K562 (cell line): Measurements from ENCODE around the gene PMFBP1. TPM values are rescaled to one million over a fixed set of nuclear protein-coding genes. Genes with fewer than 3 reads are reported as not detected.

Experiments
- ATAC-seq: fragments of 200-7000 bp; cut with Tn5 transposase; 3 replicates; pipeline ENCODE4 v1.9.1; 2020; ENCODE audit warnings: moderate library complexity
- BruUV-seq: library from RNA; stranded (reverse); fragments of 400-500 nt; replicated peaks from 2 replicates; lab custom pipeline; 2021; lab: Mats Ljungman, UMichigan
- CTCF ChIA-PET: fragments of 300-600 bp; formaldehyde crosslinking; extraction: SDS; loops from one replicate; lab custom pipeline; 2021; ENCODE audit warnings: low intra/inter-chr PET ratio; lab: Yijun Ruan, JAX
- POLR2A ChIA-PET: fragments of 300-600, 350-650 bp; sonication (Branson Sonifier 250); formaldehyde crosslinking; extraction: SDS; loops from one replicate; lab custom pipeline; 2021; ENCODE audit warnings: antibody characterized with exemption, inconsistent platforms; lab: Yijun Ruan, JAX
- DNase-seq, 4 experiments: peaks; one replicate each; pipeline versions ENCODE4 v3.0.0 to v3.0.0-alpha.2; 2011 to 2018; ENCODE audit warnings: low spot score in 3 of 4, mixed read lengths in 3 of 4; ENCODE audit errors: extremely low read depth in 1 of 4
- FAIRE-seq: peaks from 2 replicates; lab custom pipeline; 2011; peaks lifted over from hg19 to GRCh38; lab: Jason Lieb, UNC
- H2AFZ ChIP-seq: 2 replicates; pipeline ENCODE4 v1.6.0; 2011; ENCODE audit warnings: low read depth, low read length, control low read depth, inconsistent platforms
- H3K27ac ChIP-seq: fragments of 200-600 bp; 3 replicates; pipeline ENCODE4 v1.8.0; 2011; ENCODE audit warnings: low read depth, mild to moderate bottlenecking, control low read depth, inconsistent platforms, low read length, moderate library complexity, mixed read lengths; ENCODE audit errors: extremely low read depth
- H3K27me3 ChIP-seq, 2 experiments: fragments of 300-600 bp in 1 of 2; 2 replicates in 1 of 2; 3 replicates in 1 of 2; pipeline versions ENCODE4 v1.6.0 to v1.8.0; 2011; ENCODE audit warnings: inconsistent platforms in 2 of 2, low read length in 2 of 2, mild to moderate bottlenecking in 1 of 2, mixed read lengths in 1 of 2, moderate library complexity in 1 of 2; ENCODE audit not compliant: control insufficient read depth in 2 of 2, insufficient read depth in 2 of 2
- H3K36me3 ChIP-seq: fragments of 300-600 bp; 3 replicates; pipeline ENCODE4 v1.8.0; 2011; ENCODE audit warnings: mild to moderate bottlenecking, low read length, inconsistent platforms; ENCODE audit not compliant: control insufficient read depth, insufficient read depth
- H3K4me1 ChIP-seq, 2 experiments: fragments of 200-600 bp in 1 of 2; replicated peaks in 1 of 2; 2 replicates in 1 of 2; 3 replicates in 1 of 2; pipeline versions ENCODE4 v1.5.1 to v1.8.0; 2011; ENCODE audit warnings: inconsistent platforms in 2 of 2, low read length in 2 of 2, mild to moderate bottlenecking in 1 of 2, mixed read lengths in 1 of 2, moderate library complexity in 1 of 2; ENCODE audit not compliant: control insufficient read depth in 2 of 2, insufficient read depth in 2 of 2
- H3K4me2 ChIP-seq: 2 replicates; pipeline ENCODE4 v1.6.1; 2011; ENCODE audit warnings: low read length, control low read depth, inconsistent platforms, mixed read lengths; ENCODE audit not compliant: insufficient read depth
- H3K4me3 ChIP-seq: fragments of 200-600 bp; sonication (generic), shearing (Covaris generic); 2 replicates; pipeline ENCODE4 v1.5.1; 2016; ENCODE audit warnings: control low read depth, inconsistent platforms
- H3K79me2 ChIP-seq: fragments of 200-600 bp; 3 replicates; pipeline ENCODE4 v1.8.0; 2011; ENCODE audit warnings: low read length, inconsistent platforms; ENCODE audit not compliant: control insufficient read depth, insufficient read depth
- H3K9ac ChIP-seq, 2 experiments: 2 replicates each; pipeline versions ENCODE4 v1.6.0 to v1.6.1; 2011; ENCODE audit warnings: low read depth in 2 of 2, low read length in 2 of 2, control low read depth in 1 of 2, inconsistent platforms in 1 of 2, mild to moderate bottlenecking in 1 of 2, mixed read lengths in 1 of 2; ENCODE audit not compliant: insufficient read depth in 1 of 2
- H3K9me1 ChIP-seq: one replicate; pipeline ENCODE4 v1.6.0; 2011; ENCODE audit warnings: inconsistent platforms, mild to moderate bottlenecking, low read length, moderate library complexity; ENCODE audit not compliant: control insufficient read depth, insufficient read depth
- H3K9me3 ChIP-seq: replicated peaks from 2 replicates; pipeline ENCODE4 v1.5.1; 2011; ENCODE audit warnings: low read depth, low read length, inconsistent platforms; ENCODE audit not compliant: control insufficient read depth, insufficient read depth
- H4K20me1 ChIP-seq: replicated peaks from 2 replicates; pipeline ENCODE4 v1.6.1; 2011; ENCODE audit warnings: low read length, inconsistent platforms, mixed read lengths; ENCODE audit not compliant: control insufficient read depth, insufficient read depth
- ARID4B ChIP-seq: sonication (generic); formaldehyde crosslinking; IDR thresholded peaks from 2 replicates; pipeline ENCODE4 v1.8.0; 2022; ENCODE audit warnings: mild to moderate bottlenecking, missing genetic modification reagents
- BDP1 ChIP-seq: IDR thresholded peaks from 3 replicates; pipeline ENCODE4 v1.6.1; 2011; ENCODE audit not compliant: insufficient read length, insufficient read depth
- BRCA1 ChIP-seq, 2 experiments: fragments of 450-650 bp in 1 of 2; sonication (generic) in 1 of 2; formaldehyde crosslinking in 1 of 2; IDR thresholded peaks; 2 replicates each; pipeline versions ENCODE4 v1.5.0 to v1.6.1; 2017 to 2020; ENCODE audit warnings: mild to moderate bottlenecking in 1 of 2, missing genetic modification reagents in 1 of 2
- E2F3 ChIP-seq: fragments of 250-450 bp; sonication (Bioruptor Pico); IDR thresholded peaks from 2 replicates; pipeline ENCODE4 v1.4.0; 2020; ENCODE audit warnings: mild to moderate bottlenecking
- FOXP1 ChIP-seq: sonication (generic); formaldehyde crosslinking; IDR thresholded peaks from 2 replicates; pipeline ENCODE4 v1.8.0; 2022; ENCODE audit warnings: mild to moderate bottlenecking, missing genetic modification reagents
- NR2F6 ChIP-seq: fragments of 450-650 bp; formaldehyde crosslinking; IDR thresholded peaks from 2 replicates; pipeline ENCODE4 v1.4.0; 2020; ENCODE audit warnings: mild to moderate bottlenecking
- PHF21A ChIP-seq: fragments of 450-650 bp; IDR thresholded peaks from 2 replicates; pipeline ENCODE4 v1.6.1; 2017; ENCODE audit warnings: low read depth, borderline replicate concordance
- POLR2A ChIP-seq: fragments of 450-650 bp; conservative IDR thresholded peaks from 2 replicates; pipeline ENCODE4 v1.6.1; 2016
- SMAD4 ChIP-seq: fragments of 250-450 bp; sonication (Bioruptor Pico); conservative IDR thresholded peaks from 2 replicates; pipeline ENCODE4 v1.8.0; 2021; ENCODE audit warnings: inconsistent platforms, mild to moderate bottlenecking, moderate library complexity
- SMC3 ChIP-seq: conservative IDR thresholded peaks from 2 replicates; pipeline ENCODE4 v1.6.1; 2011; ENCODE audit warnings: low read depth, low read length, improper control_type of control experiment; ENCODE audit not compliant: insufficient read depth
- TCF7L2 ChIP-seq: fragments of 150-350 bp; IDR thresholded peaks from 2 replicates; pipeline ENCODE4 v1.6.1; 2016; ENCODE audit warnings: low read depth, mild to moderate bottlenecking, low read length, moderate library complexity
- XRCC3 ChIP-seq: fragments of 450-650 bp; IDR thresholded peaks from 2 replicates; pipeline ENCODE4 v1.6.1; 2017; ENCODE audit warnings: mild to moderate bottlenecking, moderate library complexity
- ZFP30 ChIP-seq: fragments of 250-450 bp; sonication (Bioruptor Pico); IDR thresholded peaks from 2 replicates; pipeline ENCODE4 v1.8.0; 2022; ENCODE audit warnings: moderate library complexity, mild to moderate bottlenecking, inconsistent platforms, borderline replicate concordance
- ZNF184 ChIP-seq: sonication (generic); formaldehyde crosslinking; IDR thresholded peaks from 2 replicates; pipeline ENCODE4 v1.5.0; 2020; ENCODE audit warnings: missing genetic modification reagents
- ZNF217 ChIP-seq: sonication (generic); formaldehyde crosslinking; IDR thresholded peaks from 2 replicates; pipeline ENCODE4 v1.8.0; 2022; ENCODE audit warnings: mild to moderate bottlenecking, missing genetic modification reagents
- ZNF41 ChIP-seq: fragments of 250-450 bp; sonication (Bioruptor Pico); conservative IDR thresholded peaks from 2 replicates; pipeline ENCODE4 v1.4.0; 2020; ENCODE audit warnings: mild to moderate bottlenecking
- WGBS: fragments of 100-300 bp; shearing (Covaris generic); methylation state at CpG from one replicate; pipeline ENCODE4 v1.1.6; 2016; ENCODE audit warnings: low coverage, mixed read lengths; ENCODE audit not compliant: insufficient coverage; ENCODE audit errors: missing lambda C conversion rate; 5-methylcytosine and 5-hydroxymethylcytosine counted together
- in situ Hi-C: fragments of 300-500 bp; cut with MboI; formaldehyde crosslinking; loops from 4 replicates; pipeline ENCODE4 v1.15.0; 2018; ENCODE audit warnings: inconsistent platforms, mixed read lengths
- intact Hi-C: fragments of 100-400 bp; cut with micrococcal nuclease; formaldehyde crosslinking; loops from 2 replicates; pipeline ENCODE4 v1.14.2; 2022
- polyA plus RNA-seq, 8 experiments: library from polyadenylated mRNA; depleted of rRNA in 4 of 8; stranded (reverse) in 5 of 8; unstranded in 3 of 8; fragments of >200 nt; fragmentation: Nextera tagmentation in 2 of 8; fragmentation: Illumina TruSeq in 1 of 8; extraction: Ambion mirVana in 2 of 8; extraction: Trizol in 1 of 8; gene quantifications; 2 replicates each; pipeline versions ENCODE4 v1.2.1 to v1.2.3, GENCODE V29; 2011 to 2014; ENCODE audit warnings: inconsistent platforms in 1 of 8, missing spikeins in 1 of 8
- total RNA-seq, 7 experiments: library from RNA; depleted of rRNA in 6 of 7; stranded (reverse); fragments of >200 nt in 6 of 7; fragmentation: Illumina TruSeq in 2 of 7; extraction: Trizol in 2 of 7; gene quantifications; 2 replicates each; pipeline versions ENCODE4 v1.2.1 to v1.2.3, GENCODE V29; 2011 to 2021; ENCODE audit warnings: low replicate concordance in 1 of 7
- TF ChIP-seq, protein P1 (sequence below): sonication (generic); formaldehyde crosslinking; IDR thresholded peaks from 2 replicates; pipeline ENCODE4 v1.8.1; 2023; ENCODE audit warnings: mild to moderate bottlenecking, missing genetic modification reagents
- TF ChIP-seq, protein P2 (sequence below): fragments of 250-450 bp; sonication (Bioruptor Pico); IDR thresholded peaks from 2 replicates; pipeline ENCODE4 v1.4.0; 2020

Gene PMFBP1
- total and polyA plus RNA-seq, 9 of the 15 experiments (the other 6 are each of a cell fraction or from before 2014, with no cell fraction given) = 0.13 to 0.91 (median 0.47) TPM

- WGBS = 3% methylated on average over 3 of the region's 3 CpGs
- no peak overlapping the region for H3K9ac ChIP-seq
- H3K9me3 ChIP-seq = no peaks in the 10 kb centered on the region
- BruUV-seq = no TSS peak
- H4K20me1 ChIP-seq = no peaks in the 10 kb centered on the region; the same call in 1 of the 2 replicates
- H3K4me3 ChIP-seq = no peak overlapping the region
- H3K9me1 ChIP-seq = no peaks in the 10 kb centered on the region
- no peaks in the 10 kb centered on the region for H3K4me1 ChIP-seq
- in situ Hi-C loops (no loop called here), intact Hi-C loops (no loop called here)
- H3K27me3 ChIP-seq = peaks cover 0 to 20% of the 10 kb centered on the region in 2 experiments; a peak in 2 of 5 replicates
- no peak for ATAC-seq
- no peak overlapping the region for H2AFZ ChIP-seq
- POLR2A ChIA-PET = interaction anchor here (1.8 kb wide), 1 partner anchor 13 kb away, joined by 3 read pairs; no protein-coding TSS in a partner anchor
- no peak overlapping the region for H3K4me2 ChIP-seq
- no peak overlapping the region for H3K27ac ChIP-seq
- no peaks in the 10 kb centered on the region for H3K36me3 ChIP-seq
- no peak for FAIRE-seq
- no peak for TF ChIP-seq NR2F6
- TF ChIP-seq ZFP30 (CRISPR knock-in tag) = no peak
- no peak for TF ChIP-seq ARID4B (CRISPR knock-in tag)
- no peak for TF ChIP-seq E2F3 (CRISPR knock-in tag)
- TF ChIP-seq, protein P1, sequence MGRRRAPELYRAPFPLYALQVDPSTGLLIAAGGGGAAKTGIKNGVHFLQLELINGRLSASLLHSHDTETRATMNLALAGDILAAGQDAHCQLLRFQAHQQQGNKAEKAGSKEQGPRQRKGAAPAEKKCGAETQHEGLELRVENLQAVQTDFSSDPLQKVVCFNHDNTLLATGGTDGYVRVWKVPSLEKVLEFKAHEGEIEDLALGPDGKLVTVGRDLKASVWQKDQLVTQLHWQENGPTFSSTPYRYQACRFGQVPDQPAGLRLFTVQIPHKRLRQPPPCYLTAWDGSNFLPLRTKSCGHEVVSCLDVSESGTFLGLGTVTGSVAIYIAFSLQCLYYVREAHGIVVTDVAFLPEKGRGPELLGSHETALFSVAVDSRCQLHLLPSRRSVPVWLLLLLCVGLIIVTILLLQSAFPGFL = no peak
- TF ChIP-seq TCF7L2 = no peak
- TF ChIP-seq ZNF184 = no peak
- no peak for TF ChIP-seq BRCA1 (IDR thresholded peaks at IDR 0.05)
- no peak for TF ChIP-seq BRCA1 (CRISPR knock-in tag; IDR thresholded peaks at IDR 0.05)
- no peak for TF ChIP-seq PHF21A
- no peak for TF ChIP-seq ZNF41
- no peak for TF ChIP-seq SMC3
- no peak for TF ChIP-seq XRCC3
- TF ChIP-seq, protein P2, sequence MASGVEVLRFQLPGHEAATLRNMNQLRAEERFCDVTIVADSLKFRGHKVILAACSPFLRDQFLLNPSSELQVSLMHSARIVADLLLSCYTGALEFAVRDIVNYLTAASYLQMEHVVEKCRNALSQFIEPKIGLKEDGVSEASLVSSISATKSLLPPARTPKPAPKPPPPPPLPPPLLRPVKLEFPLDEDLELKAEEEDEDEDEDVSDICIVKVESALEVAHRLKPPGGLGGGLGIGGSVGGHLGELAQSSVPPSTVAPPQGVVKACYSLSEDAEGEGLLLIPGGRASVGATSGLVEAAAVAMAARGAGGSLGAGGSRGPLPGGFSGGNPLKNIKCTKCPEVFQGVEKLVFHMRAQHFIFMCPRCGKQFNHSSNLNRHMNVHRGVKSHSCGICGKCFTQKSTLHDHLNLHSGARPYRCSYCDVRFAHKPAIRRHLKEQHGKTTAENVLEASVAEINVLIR (CRISPR knock-in tag) = no peak
- no peak for TF ChIP-seq POLR2A
- no peak for TF ChIP-seq FOXP1 (CRISPR knock-in tag)
- TF ChIP-seq SMAD4 (CRISPR knock-in tag) = no peak
- TF ChIP-seq BDP1 = no peak
- no peak for TF ChIP-seq ZNF217 (CRISPR knock-in tag)
- H3K79me2 ChIP-seq = no peaks in the 10 kb centered on the region
- CTCF ChIA-PET = no interaction called here
- DNase-seq = no peak
These were observed 34.3 kb upstream of the PMFBP1 start for GRCh38 chr16:72206299-72206698.
